GM19035 (cell line): ENCODE results near the gene SYT2.
"Not testable (repeated sequence)": the region's sequence is repeated elsewhere in the genome, so short reads cannot be mapped to it uniquely, and the experiment has no call there.

ENCODE experiments used
- ATAC-seq: cut with Tn5 transposase; IDR thresholded peaks from one replicate; pipeline ENCODE4 v1.9.1; 2021; ENCODE audit not compliant: unreplicated experiment

The SYT2 gene

GRCh38 chr1:202599669-202600431, 110.4 kb downstream of the SYT2 start:
- no peak for ATAC-seq

GRCh38 chr1:202597090-202597761, 113.0 kb downstream of the SYT2 start:
- no peak for ATAC-seq

GRCh38 chr1:202596638-202597037, 113.6 kb downstream of the SYT2 start:
- no peak for ATAC-seq

- ATAC-seq: no peak
Measured at GRCh38 chr1:202593845-202594244, 116.4 kb downstream of the SYT2 start.

GRCh38 chr1:202592146-202592545, 118.1 kb downstream of the SYT2 start:
- ATAC-seq: no peak

GRCh38 chr1:202591515-202591914, 118.7 kb downstream of the SYT2 start:
- ATAC-seq: no peak

- no peak for ATAC-seq
Measured at GRCh38 chr1:202590975-202591411, 119.3 kb downstream of the SYT2 start.

- no peak for ATAC-seq
Measured at GRCh38 chr1:202590126-202590525, 120.1 kb downstream of the SYT2 start.

GRCh38 chr1:202589190-202589930, 120.9 kb downstream of the SYT2 start:
- ATAC-seq: no peak

- ATAC-seq: no peak
Measured at GRCh38 chr1:202588503-202589189, 121.6 kb downstream of the SYT2 start.

GRCh38 chr1:202587859-202588485, 122.3 kb downstream of the SYT2 start:
- no peak for ATAC-seq

- ATAC-seq: no peak
Measured at GRCh38 chr1:202586871-202587270, 123.4 kb downstream of the SYT2 start.

- no peak for ATAC-seq
Measured at GRCh38 chr1:202586018-202586821, 124.0 kb downstream of the SYT2 start.

GRCh38 chr1:202585590-202585933, 124.7 kb downstream of the SYT2 start:
- no peak for ATAC-seq

- ATAC-seq: no peak
Measured at GRCh38 chr1:202584707-202585589, 125.3 kb downstream of the SYT2 start.

GRCh38 chr1:202582350-202582749, 127.9 kb downstream of the SYT2 start:
- not testable (repeated sequence) for ATAC-seq

GRCh38 chr1:202580619-202581018, 129.6 kb downstream of the SYT2 start:
- ATAC-seq: no peak

GRCh38 chr1:202579806-202580205, 130.4 kb downstream of the SYT2 start:
- no peak for ATAC-seq

- no peak for ATAC-seq
Measured at GRCh38 chr1:202578565-202578964, 131.7 kb downstream of the SYT2 start.
